Panc1 (cell line): ENCODE results near the gene SMAD1. TPM values are rescaled to one million over a fixed set of nuclear protein-coding genes. Genes with fewer than 3 reads are reported as not detected.

Experiments used
- ATAC-seq: fragments of 200-7000 bp; cut with Tn5 transposase; 2 replicates; pipeline ENCODE4 v1.9.1; 2020; ENCODE audit warnings: mild to moderate bottlenecking, moderate library complexity
- BruUV-seq: library from RNA; stranded (reverse); fragments of 400-500 nt; replicated peaks from 2 replicates; lab custom pipeline; 2021; lab: Mats Ljungman, UMichigan
- CTCF ChIA-PET: fragments of 300-600 bp; sonication (Branson Sonifier 250); formaldehyde crosslinking; loops from one replicate; lab custom pipeline; 2022; ENCODE audit warnings: antibody characterized with exemption; lab: Charles Lee
- POLR2A ChIA-PET: fragments of 300-600 bp; sonication (Branson Sonifier 250); formaldehyde crosslinking; loops from one replicate; lab custom pipeline; 2022; ENCODE audit warnings: antibody characterized with exemption; lab: Charles Lee
- DNase-seq: peaks from one replicate; pipeline ENCODE4 v3.0.0-alpha.2; 2010; ENCODE audit warnings: low read depth, low spot score
- H3K27ac ChIP-seq: 2 replicates; pipeline ENCODE4 v1.5.1; 2011; ENCODE audit warnings: mild to moderate bottlenecking, low read length, inconsistent platforms
- H3K27me3 ChIP-seq: fragments of 200-500 bp; sonication (Bioruptor generic); 2 replicates; pipeline ENCODE4 v1.6.0; 2014; ENCODE audit warnings: low read length, inconsistent platforms; ENCODE audit not compliant: control insufficient read depth, insufficient read depth
- H3K36me3 ChIP-seq: fragments of 200-500 bp; sonication (Bioruptor generic); 2 replicates; pipeline ENCODE4 v1.5.1; 2014; ENCODE audit warnings: inconsistent platforms, mild to moderate bottlenecking, low read length, moderate library complexity; ENCODE audit not compliant: control insufficient read depth, insufficient read depth
- H3K4me1 ChIP-seq: 2 replicates; pipeline ENCODE4 v1.5.1; 2011; ENCODE audit warnings: inconsistent platforms, mild to moderate bottlenecking, low read length, moderate library complexity; ENCODE audit not compliant: control insufficient read depth, insufficient read depth
- H3K4me3 ChIP-seq, 2 experiments: 2 replicates each; pipeline ENCODE4 v1.5.1; 2011 to 2012; ENCODE audit warnings: low read depth in 2 of 2, low read length in 2 of 2, mild to moderate bottlenecking in 2 of 2, inconsistent platforms in 1 of 2, moderate library complexity in 1 of 2
- H3K9me3 ChIP-seq: fragments of 200-500 bp; sonication (Bioruptor generic); 2 replicates; pipeline ENCODE4 v1.5.1; 2014; ENCODE audit warnings: low read depth, mild to moderate bottlenecking, inconsistent platforms, low read length, moderate library complexity; ENCODE audit not compliant: control insufficient read depth, insufficient read depth
- POLR2AphosphoS5 ChIP-seq: IDR thresholded peaks from 2 replicates; pipeline ENCODE4 v1.6.1; 2012; ENCODE audit warnings: mild to moderate bottlenecking, low read depth, low read length, moderate library complexity
- SIN3A ChIP-seq: IDR thresholded peaks from 2 replicates; pipeline ENCODE4 v1.6.1; 2012; ENCODE audit warnings: low read depth, mild to moderate bottlenecking, low read length, moderate library complexity, borderline replicate concordance; ENCODE audit not compliant: insufficient read depth
- TCF7L2 ChIP-seq: IDR thresholded peaks from 2 replicates; pipeline ENCODE4 v1.6.1; 2011; ENCODE audit warnings: mild to moderate bottlenecking, low read depth, low read length, inconsistent platforms
- in situ Hi-C: cut with HindIII; loops from 2 replicates; pipeline ENCODE4 v1.10.0; 2016; ENCODE audit warnings: low sequenced_read_pairs, low pct_unique_long_range_greater_than_20kb
- intact Hi-C: fragments of 100-400 bp; cut with micrococcal nuclease; formaldehyde crosslinking; loops from one replicate; pipeline ENCODE4 v1.10.0; 2022; ENCODE audit not compliant: unreplicated experiment
- total RNA-seq: library from RNA; stranded (reverse); gene quantifications from one replicate; pipeline ENCODE4 v1.2.1, GENCODE V29; 2021; ENCODE audit not compliant: unreplicated experiment
- TF ChIP-seq, protein P1 (sequence below): fragments of 450-650 bp; IDR thresholded peaks from 2 replicates; pipeline ENCODE4 v1.5.1; 2017; ENCODE audit warnings: mild to moderate bottlenecking
- TF ChIP-seq, protein P2 (sequence below), 2 experiments: IDR thresholded peaks; 2 replicates each; pipeline ENCODE4 v1.6.1; 2011 to 2012; ENCODE audit warnings: low read depth in 2 of 2, control low read depth in 1 of 2, low read length in 1 of 2, mild to moderate bottlenecking in 1 of 2, moderate library complexity in 1 of 2; ENCODE audit not compliant: insufficient read depth in 1 of 2

Gene SMAD1
- total RNA-seq, 1 experiment from 2014 or later = 24.1 TPM

DNA sequence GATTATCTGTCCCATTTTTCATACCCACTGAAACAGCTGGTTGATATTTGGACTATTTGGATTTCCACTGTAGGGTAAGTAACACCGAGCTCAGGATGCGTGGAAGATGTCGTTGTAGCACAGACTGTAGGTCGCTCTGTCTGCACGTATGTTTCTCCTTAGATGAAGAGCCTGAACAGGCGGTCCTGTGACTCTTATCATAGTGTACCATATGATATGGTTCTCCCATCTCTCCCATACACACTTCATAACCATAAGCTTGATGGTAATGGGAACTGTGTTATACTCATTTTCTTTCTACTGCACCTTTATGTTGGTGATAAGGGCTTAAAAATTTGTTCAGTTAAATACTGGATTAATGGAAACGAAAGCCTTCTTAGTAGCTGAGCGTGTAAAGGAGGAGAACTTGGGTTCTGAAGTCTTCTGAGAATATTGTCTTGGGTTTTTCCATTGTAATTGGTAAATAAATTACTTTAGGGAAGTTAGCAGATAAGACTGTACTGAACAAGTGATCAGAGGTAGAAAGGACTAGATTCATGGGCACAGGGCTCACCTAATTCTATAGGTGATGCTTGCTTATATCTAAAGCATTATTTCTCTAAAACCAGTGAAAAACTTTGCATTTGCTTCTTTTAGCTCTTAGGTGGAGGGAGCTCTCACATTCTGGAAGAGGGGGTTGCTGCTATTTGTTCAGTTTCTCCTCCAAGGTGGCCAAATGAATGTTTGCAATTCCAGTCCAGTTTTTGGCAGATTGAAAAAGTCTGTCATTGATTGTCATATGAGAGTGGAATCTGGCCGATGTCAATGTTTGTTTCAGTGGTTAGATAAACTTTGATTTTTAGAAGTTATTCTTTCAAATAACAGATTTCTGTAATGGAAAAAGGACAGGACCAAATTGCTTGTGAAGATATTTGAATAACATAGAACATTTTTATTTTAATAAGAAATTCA, 15.8 kb downstream of the SMAD1 start:
- in situ Hi-C loops = no loop called here
- H3K4me3 ChIP-seq = no peak overlapping the region
- no peaks in the 10 kb centered on the region for H3K36me3 ChIP-seq
- POLR2A ChIA-PET = no interaction called here
- ATAC-seq (no peak), DNase-seq (no peak)
- no TSS peak for BruUV-seq
- no peaks in the 10 kb centered on the region for H3K4me1 ChIP-seq
- CTCF ChIA-PET = no interaction called here
- no peaks in the 10 kb centered on the region for H3K27me3 ChIP-seq
- H3K9me3 ChIP-seq = no peaks in the 10 kb centered on the region
- no peak overlapping the region for H3K27ac ChIP-seq
- TF ChIP-seq POLR2AphosphoS5 (no peak), TCF7L2 (no peak), SIN3A (no peak)
- TF ChIP-seq, protein P1, sequence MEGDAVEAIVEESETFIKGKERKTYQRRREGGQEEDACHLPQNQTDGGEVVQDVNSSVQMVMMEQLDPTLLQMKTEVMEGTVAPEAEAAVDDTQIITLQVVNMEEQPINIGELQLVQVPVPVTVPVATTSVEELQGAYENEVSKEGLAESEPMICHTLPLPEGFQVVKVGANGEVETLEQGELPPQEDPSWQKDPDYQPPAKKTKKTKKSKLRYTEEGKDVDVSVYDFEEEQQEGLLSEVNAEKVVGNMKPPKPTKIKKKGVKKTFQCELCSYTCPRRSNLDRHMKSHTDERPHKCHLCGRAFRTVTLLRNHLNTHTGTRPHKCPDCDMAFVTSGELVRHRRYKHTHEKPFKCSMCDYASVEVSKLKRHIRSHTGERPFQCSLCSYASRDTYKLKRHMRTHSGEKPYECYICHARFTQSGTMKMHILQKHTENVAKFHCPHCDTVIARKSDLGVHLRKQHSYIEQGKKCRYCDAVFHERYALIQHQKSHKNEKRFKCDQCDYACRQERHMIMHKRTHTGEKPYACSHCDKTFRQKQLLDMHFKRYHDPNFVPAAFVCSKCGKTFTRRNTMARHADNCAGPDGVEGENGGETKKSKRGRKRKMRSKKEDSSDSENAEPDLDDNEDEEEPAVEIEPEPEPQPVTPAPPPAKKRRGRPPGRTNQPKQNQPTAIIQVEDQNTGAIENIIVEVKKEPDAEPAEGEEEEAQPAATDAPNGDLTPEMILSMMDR = no peak
- TF ChIP-seq, protein P2, sequence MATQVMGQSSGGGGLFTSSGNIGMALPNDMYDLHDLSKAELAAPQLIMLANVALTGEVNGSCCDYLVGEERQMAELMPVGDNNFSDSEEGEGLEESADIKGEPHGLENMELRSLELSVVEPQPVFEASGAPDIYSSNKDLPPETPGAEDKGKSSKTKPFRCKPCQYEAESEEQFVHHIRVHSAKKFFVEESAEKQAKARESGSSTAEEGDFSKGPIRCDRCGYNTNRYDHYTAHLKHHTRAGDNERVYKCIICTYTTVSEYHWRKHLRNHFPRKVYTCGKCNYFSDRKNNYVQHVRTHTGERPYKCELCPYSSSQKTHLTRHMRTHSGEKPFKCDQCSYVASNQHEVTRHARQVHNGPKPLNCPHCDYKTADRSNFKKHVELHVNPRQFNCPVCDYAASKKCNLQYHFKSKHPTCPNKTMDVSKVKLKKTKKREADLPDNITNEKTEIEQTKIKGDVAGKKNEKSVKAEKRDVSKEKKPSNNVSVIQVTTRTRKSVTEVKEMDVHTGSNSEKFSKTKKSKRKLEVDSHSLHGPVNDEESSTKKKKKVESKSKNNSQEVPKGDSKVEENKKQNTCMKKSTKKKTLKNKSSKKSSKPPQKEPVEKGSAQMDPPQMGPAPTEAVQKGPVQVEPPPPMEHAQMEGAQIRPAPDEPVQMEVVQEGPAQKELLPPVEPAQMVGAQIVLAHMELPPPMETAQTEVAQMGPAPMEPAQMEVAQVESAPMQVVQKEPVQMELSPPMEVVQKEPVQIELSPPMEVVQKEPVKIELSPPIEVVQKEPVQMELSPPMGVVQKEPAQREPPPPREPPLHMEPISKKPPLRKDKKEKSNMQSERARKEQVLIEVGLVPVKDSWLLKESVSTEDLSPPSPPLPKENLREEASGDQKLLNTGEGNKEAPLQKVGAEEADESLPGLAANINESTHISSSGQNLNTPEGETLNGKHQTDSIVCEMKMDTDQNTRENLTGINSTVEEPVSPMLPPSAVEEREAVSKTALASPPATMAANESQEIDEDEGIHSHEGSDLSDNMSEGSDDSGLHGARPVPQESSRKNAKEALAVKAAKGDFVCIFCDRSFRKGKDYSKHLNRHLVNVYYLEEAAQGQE (IDR thresholded peaks at IDR 0.05; ENCODE audit: insufficient read depth in 1 of 2, low read depth in 2 of 2, low read length in 1 of 2) = no peak
- intact Hi-C loops = no loop called here

DNA sequence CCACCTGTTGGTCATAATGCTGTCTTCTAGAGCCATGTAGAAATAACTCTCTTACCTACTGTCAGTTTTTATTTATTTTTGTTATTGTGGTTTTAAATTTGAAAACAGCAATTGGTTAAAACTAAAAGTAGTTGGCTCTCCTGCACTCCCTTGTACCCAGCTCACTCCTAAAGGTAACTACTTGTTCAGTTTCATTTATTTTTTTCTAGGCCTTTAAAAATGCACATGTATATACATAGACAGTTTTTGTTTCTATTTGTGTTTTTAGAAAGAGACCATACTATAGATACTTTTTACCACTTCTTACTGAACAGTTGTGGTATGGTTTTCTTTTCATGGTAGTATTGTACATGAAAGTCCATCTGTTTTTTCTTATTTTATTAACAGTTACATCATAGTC, 16.8 kb downstream of the SMAD1 start:
- no peaks in the 10 kb centered on the region for H3K36me3 ChIP-seq
- BruUV-seq = no TSS peak
- H3K27me3 ChIP-seq = no peaks in the 10 kb centered on the region
- intact Hi-C loops (no loop called here), in situ Hi-C loops (no loop called here)
- TF ChIP-seq TCF7L2 (no peak), POLR2AphosphoS5 (no peak), SIN3A (no peak)
- TF ChIP-seq, protein P2 (IDR thresholded peaks at IDR 0.05; ENCODE audit: insufficient read depth in 1 of 2, low read depth in 2 of 2, low read length in 1 of 2) = no peak
- TF ChIP-seq, protein P1 = no peak
- H3K27ac ChIP-seq = no peak overlapping the region
- no peaks in the 10 kb centered on the region for H3K4me1 ChIP-seq
- ChIA-PET CTCF (no interaction called here), POLR2A (no interaction called here)
- DNase-seq (no peak), ATAC-seq (no peak)
- no peaks in the 10 kb centered on the region for H3K9me3 ChIP-seq
- H3K4me3 ChIP-seq = no peak overlapping the region
